H9 (cell line): ENCODE measurements around the gene CNDP1. TPM values are rescaled to one million over a fixed set of nuclear protein-coding genes. Genes with fewer than 3 reads are reported as not detected.

Source experiments
- DNase-seq: peaks from one replicate; pipeline ENCODE4 v3.0.0-alpha.2; 2017
- H2AFZ ChIP-seq: one replicate; pipeline ENCODE4 v1.6.1; 2013; ENCODE audit warnings: mild to moderate bottlenecking, low read length, control low read depth, moderate library complexity
- H2AK5ac ChIP-seq: 2 replicates; pipeline ENCODE4 v1.6.1; 2013; ENCODE audit warnings: low read length, control low read depth, mixed read lengths; ENCODE audit not compliant: insufficient read length
- H2BK120ac ChIP-seq: one replicate; pipeline ENCODE4 v1.6.1; 2013; ENCODE audit warnings: low read depth, mild to moderate bottlenecking, low read length, control low read depth, inconsistent platforms; ENCODE audit not compliant: poor library complexity, severe bottlenecking
- H2BK12ac ChIP-seq: 2 replicates; pipeline ENCODE4 v1.6.1; 2013; ENCODE audit warnings: low read length, control low read depth, mixed read lengths, low read depth; ENCODE audit not compliant: insufficient read length
- H2BK15ac ChIP-seq: 2 replicates; pipeline ENCODE4 v1.6.1; 2013; ENCODE audit warnings: low read depth, low read length, control low read depth
- H2BK20ac ChIP-seq: one replicate; pipeline ENCODE4 v1.6.1; 2013; ENCODE audit warnings: low read depth, mild to moderate bottlenecking, low read length, control low read depth, inconsistent platforms; ENCODE audit not compliant: poor library complexity, severe bottlenecking
- H2BK5ac ChIP-seq: 2 replicates; pipeline ENCODE4 v1.6.1; 2013; ENCODE audit warnings: low read length, control low read depth, mixed read lengths; ENCODE audit not compliant: insufficient read length
- H3K14ac ChIP-seq: 2 replicates; pipeline ENCODE4 v1.6.1; 2013; ENCODE audit warnings: low read length, control low read depth; ENCODE audit not compliant: insufficient read depth
- H3K18ac ChIP-seq: 2 replicates; pipeline ENCODE4 v1.6.1; 2013; ENCODE audit warnings: low read depth, mild to moderate bottlenecking, mixed read lengths, low read length, control low read depth; ENCODE audit not compliant: insufficient read length
- H3K23ac ChIP-seq: 2 replicates; pipeline ENCODE4 v1.6.1; 2013; ENCODE audit warnings: low read length, control low read depth, mixed read lengths, low read depth; ENCODE audit not compliant: insufficient read length
- H3K23me2 ChIP-seq: 2 replicates; pipeline ENCODE4 v1.6.1; 2013; ENCODE audit warnings: low read depth, mild to moderate bottlenecking, mixed read lengths, low read length, control low read depth; ENCODE audit not compliant: insufficient read length, poor library complexity, severe bottlenecking
- H3K27ac ChIP-seq: 2 replicates; pipeline ENCODE4 v1.5.1; 2013; ENCODE audit warnings: low read length, control low read depth, mixed read lengths, low read depth; ENCODE audit not compliant: insufficient read length
- H3K27me3 ChIP-seq: 2 replicates; pipeline ENCODE4 v1.6.1; 2013; ENCODE audit warnings: low read length, control low read depth, inconsistent platforms; ENCODE audit not compliant: insufficient read depth
- H3K4ac ChIP-seq: 2 replicates; pipeline ENCODE4 v1.6.1; 2013; ENCODE audit warnings: low read depth, mild to moderate bottlenecking, control low read depth, inconsistent platforms, low read length, moderate library complexity
- H3K4me1 ChIP-seq: 2 replicates; pipeline ENCODE4 v1.6.1; 2013; ENCODE audit warnings: low read length, control low read depth, inconsistent platforms; ENCODE audit not compliant: insufficient read depth
- H3K4me2 ChIP-seq: 2 replicates; pipeline ENCODE4 v1.6.1; 2013; ENCODE audit warnings: low read length, control low read depth, mixed read lengths; ENCODE audit not compliant: insufficient read length, insufficient read depth
- H3K56ac ChIP-seq: 2 replicates; pipeline ENCODE4 v1.6.1; 2013; ENCODE audit warnings: low read depth, mild to moderate bottlenecking, mixed read lengths, low read length, control low read depth; ENCODE audit not compliant: insufficient read length
- H3K79me1 ChIP-seq: 2 replicates; pipeline ENCODE4 v1.6.1; 2013; ENCODE audit warnings: low read depth, mild to moderate bottlenecking, moderate library complexity, low read length, control low read depth, inconsistent platforms; ENCODE audit not compliant: insufficient read depth, poor library complexity, severe bottlenecking
- H3K79me2 ChIP-seq: 2 replicates; pipeline ENCODE4 v1.6.1; 2013; ENCODE audit warnings: low read length, control low read depth, inconsistent platforms; ENCODE audit not compliant: insufficient read depth
- H3K9ac ChIP-seq: 2 replicates; pipeline ENCODE4 v1.6.1; 2013; ENCODE audit warnings: low read length, control low read depth, mixed read lengths; ENCODE audit not compliant: insufficient read length; ENCODE audit errors: extremely low read depth
- H3K9me3 ChIP-seq: one replicate; pipeline ENCODE4 v1.6.1; 2013; ENCODE audit warnings: low read depth, low read length, inconsistent platforms; ENCODE audit not compliant: control insufficient read depth
- H3T11ph ChIP-seq: one replicate; pipeline ENCODE4 v1.6.1; 2013; ENCODE audit warnings: mild to moderate bottlenecking, low read length, control low read depth, inconsistent platforms
- H4K20me1 ChIP-seq: one replicate; pipeline ENCODE4 v1.6.1; 2013; ENCODE audit not compliant: control insufficient read depth, insufficient read length, insufficient read depth
- H4K5ac ChIP-seq: 2 replicates; pipeline ENCODE4 v1.6.1; 2013; ENCODE audit warnings: low read depth, mild to moderate bottlenecking, mixed read lengths, low read length, control low read depth; ENCODE audit not compliant: insufficient read length
- H4K8ac ChIP-seq: replicated peaks from 2 replicates; pipeline ENCODE4 v1.6.1; 2013; ENCODE audit warnings: low read length, control low read depth, mixed read lengths, low read depth; ENCODE audit not compliant: insufficient read length
- H4K91ac ChIP-seq: 2 replicates; pipeline ENCODE4 v1.6.1; 2013; ENCODE audit warnings: low read depth, mild to moderate bottlenecking, moderate library complexity, mixed read lengths, low read length, control low read depth; ENCODE audit not compliant: insufficient read length
- H3K27ac Mint-ChIP-seq, 3 experiments: 2 replicates in 2 of 3; 3 replicates in 1 of 3; pipeline ENCODE4 v1.8.0; 2020 to 2021; ENCODE audit warnings: mixed read lengths in 3 of 3, mild to moderate bottlenecking in 1 of 3, moderate library complexity in 1 of 3
- H3K27me3 Mint-ChIP-seq: 2 replicates; pipeline ENCODE4 v1.8.0; 2021; ENCODE audit warnings: low read depth, mild to moderate bottlenecking, moderate library complexity, mixed read lengths
- H3K36me3 Mint-ChIP-seq, 3 experiments: 2 replicates in 2 of 3; 3 replicates in 1 of 3; pipeline ENCODE4 v1.8.0; 2020 to 2021; ENCODE audit warnings: low read depth in 3 of 3, mixed read lengths in 3 of 3; ENCODE audit not compliant: insufficient read depth in 1 of 3
- H3K4me1 Mint-ChIP-seq, 2 experiments: 2 replicates each; pipeline ENCODE4 v1.8.0; 2020; ENCODE audit warnings: mixed read lengths in 2 of 2
- H3K4me3 Mint-ChIP-seq, 2 experiments: 2 replicates in 1 of 2; 3 replicates in 1 of 2; pipeline ENCODE4 v1.8.0; 2020 to 2021; ENCODE audit warnings: mild to moderate bottlenecking in 2 of 2, mixed read lengths in 2 of 2, moderate library complexity in 1 of 2
- H3K9me3 Mint-ChIP-seq, 2 experiments: 2 replicates in 1 of 2; 3 replicates in 1 of 2; pipeline ENCODE4 v1.8.0; 2020; ENCODE audit warnings: mild to moderate bottlenecking in 2 of 2, mixed read lengths in 2 of 2, moderate library complexity in 1 of 2
- WGBS: extraction: QIAGEN DNeasy Blood & Tissue Kit; methylation state at CpG from one replicate; pipeline ENCODE4 v1.1.7; 2013; ENCODE audit warnings: missing lambda C conversion rate, low lambda C conversion rate, mixed read lengths; ENCODE audit not compliant: insufficient read length; ENCODE audit errors: extremely low coverage; 5-methylcytosine and 5-hydroxymethylcytosine counted together
- total RNA-seq: library from RNA; stranded (reverse); gene quantifications from 2 replicates; pipeline ENCODE4 v1.2.1, GENCODE V29; 2021
- TF ChIP-seq, protein P1 (sequence below): fragments of 200-600 bp; sonication (generic); conservative IDR thresholded peaks from 3 replicates; pipeline ENCODE4 v1.8.0; 2021; ENCODE audit warnings: antibody characterized with exemption, mild to moderate bottlenecking

Gene CNDP1
- total RNA-seq, 1 experiment from 2014 or later, result not detected

DNA sequence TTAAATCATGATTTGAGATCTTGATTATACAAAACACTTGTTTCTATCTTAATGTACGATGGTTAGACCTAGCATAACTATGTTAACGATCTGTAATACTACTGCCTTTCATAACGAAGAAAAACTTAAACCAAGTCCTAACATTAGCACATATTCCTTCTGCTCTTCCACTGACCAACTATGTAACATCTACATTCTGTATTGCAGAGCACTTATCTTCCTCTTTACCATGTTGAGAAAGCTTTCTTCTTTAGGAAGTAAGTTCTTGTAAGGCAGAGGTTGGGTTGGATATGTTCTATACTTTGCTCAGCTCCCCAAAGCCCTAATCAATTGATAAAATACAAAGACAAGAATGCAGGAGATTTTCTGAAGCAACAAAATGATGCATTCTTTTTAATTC, 55.5 kb downstream of the CNDP1 start:
- no peak for DNase-seq
- Histone ChIP-seq H3K79me2 (no peaks in the 10 kb centered on the region), H3K27ac (no peak overlapping the region), H4K20me1 (no peaks in the 10 kb centered on the region), H3K27me3 (no peaks in the 10 kb centered on the region), H3T11ph (no peak overlapping the region), H3K14ac (no peak overlapping the region), H3K79me1 (no peaks in the 10 kb centered on the region), H2AFZ (no peak overlapping the region), H4K5ac (no peak overlapping the region), H3K23me2 (no peaks in the 10 kb centered on the region), H3K4ac (no peak overlapping the region), H3K23ac (no peak overlapping the region), H2BK120ac (no peak overlapping the region), H2BK20ac (no peak overlapping the region), H2AK5ac (no peak overlapping the region), H4K91ac (no peak overlapping the region), H3K56ac (no peak overlapping the region), H4K8ac (no peak overlapping the region), H3K18ac (no peak overlapping the region), H2BK15ac (no peak overlapping the region), H3K4me2 (no peak overlapping the region), H3K9ac (no peak overlapping the region), H3K4me1 (no peaks in the 10 kb centered on the region), H2BK12ac (no peak overlapping the region), H3K9me3 (no peaks in the 10 kb centered on the region), H2BK5ac (no peak overlapping the region)
- Mint-ChIP-seq H3K27me3 (peaks cover 31% of the 10 kb centered on the region), H3K9me3 (no peaks in the 10 kb centered on the region), H3K4me1 (no peaks in the 10 kb centered on the region; a peak in 1 of 4 replicates), H3K4me3 (no peak overlapping the region), H3K27ac (no peak overlapping the region), H3K36me3 (peaks cover 0 to 19% (median 12%) of the 10 kb centered on the region in 3 experiments; a peak in 5 of 7 replicates)
- WGBS, result no CpG with 5 or more reads among the region's 3 CpGs
- TF ChIP-seq, protein P1, sequence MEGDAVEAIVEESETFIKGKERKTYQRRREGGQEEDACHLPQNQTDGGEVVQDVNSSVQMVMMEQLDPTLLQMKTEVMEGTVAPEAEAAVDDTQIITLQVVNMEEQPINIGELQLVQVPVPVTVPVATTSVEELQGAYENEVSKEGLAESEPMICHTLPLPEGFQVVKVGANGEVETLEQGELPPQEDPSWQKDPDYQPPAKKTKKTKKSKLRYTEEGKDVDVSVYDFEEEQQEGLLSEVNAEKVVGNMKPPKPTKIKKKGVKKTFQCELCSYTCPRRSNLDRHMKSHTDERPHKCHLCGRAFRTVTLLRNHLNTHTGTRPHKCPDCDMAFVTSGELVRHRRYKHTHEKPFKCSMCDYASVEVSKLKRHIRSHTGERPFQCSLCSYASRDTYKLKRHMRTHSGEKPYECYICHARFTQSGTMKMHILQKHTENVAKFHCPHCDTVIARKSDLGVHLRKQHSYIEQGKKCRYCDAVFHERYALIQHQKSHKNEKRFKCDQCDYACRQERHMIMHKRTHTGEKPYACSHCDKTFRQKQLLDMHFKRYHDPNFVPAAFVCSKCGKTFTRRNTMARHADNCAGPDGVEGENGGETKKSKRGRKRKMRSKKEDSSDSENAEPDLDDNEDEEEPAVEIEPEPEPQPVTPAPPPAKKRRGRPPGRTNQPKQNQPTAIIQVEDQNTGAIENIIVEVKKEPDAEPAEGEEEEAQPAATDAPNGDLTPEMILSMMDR, result no peak
